Inferior parietal cortex (tissue), 1 donor: ENCODE measurements around the gene SHC3.

ENCODE experiments used
- DNase-seq: peaks from one replicate; pipeline ENCODE4 v3.0.0-alpha.2; 2016; ENCODE audit errors: extremely low spot score

SHC3 gene

DNA sequence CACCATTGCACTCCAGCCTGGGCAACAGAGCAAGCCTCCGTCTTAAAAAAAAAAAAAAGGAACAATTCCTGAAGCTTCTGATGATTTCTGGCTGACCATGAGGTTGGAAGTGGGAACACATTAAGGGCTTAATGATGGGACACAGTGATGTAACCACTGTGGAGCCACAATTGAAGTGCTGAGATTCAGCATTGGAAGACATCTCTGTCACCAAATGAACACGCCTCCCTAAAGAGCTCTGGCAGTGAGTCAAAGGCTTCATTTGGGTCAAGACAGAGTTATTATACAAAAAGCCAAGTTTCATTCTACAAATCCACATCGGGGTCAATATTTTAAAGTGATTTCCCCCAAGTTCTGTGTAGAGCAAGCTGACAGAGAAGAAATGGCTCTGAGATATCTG lies 191.8 kb downstream of the SHC3 start:
- no peak for DNase-seq

- no peak for DNase-seq
Measured at GRCh38 chr9:88985616-88986015, 193.0 kb downstream of the SHC3 start.

GRCh38 chr9:88984543-88984883 lies 194.1 kb downstream of the SHC3 start:
- DNase-seq: no peak

GRCh38 chr9:88983865-88984542 lies 194.6 kb downstream of the SHC3 start:
- no peak for DNase-seq

GRCh38 chr9:88980740-88981203 lies 197.8 kb downstream of the SHC3 start:
- no peak for DNase-seq

GRCh38 chr9:88979791-88980190 lies 198.8 kb downstream of the SHC3 start:
- DNase-seq: no peak

DNA sequence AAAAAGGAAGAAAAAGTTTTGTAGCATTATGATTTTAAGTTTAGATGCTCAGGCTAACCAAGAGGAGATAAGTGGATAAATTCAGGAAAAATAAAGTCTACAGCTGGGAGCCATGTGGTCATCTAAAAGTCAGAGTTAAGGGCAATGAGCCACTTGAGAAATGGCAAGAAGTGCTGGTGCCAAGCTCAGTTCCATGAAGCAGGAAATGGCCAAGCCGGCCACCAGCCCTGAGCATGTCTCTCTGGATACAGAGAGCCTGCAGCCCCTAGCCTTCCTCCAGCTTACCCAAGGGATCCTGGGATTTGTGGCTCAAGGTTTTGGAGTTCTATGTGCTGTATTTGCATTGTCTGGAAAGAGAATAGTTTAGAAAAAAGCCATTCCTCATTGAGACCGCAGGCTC lies 199.6 kb downstream of the SHC3 start:
- DNase-seq: no peak

GRCh38 chr9:88978034-88978433 lies 200.6 kb downstream of the SHC3 start:
- no peak for DNase-seq

GRCh38 chr9:88976890-88977257 lies 201.7 kb downstream of the SHC3 start:
- DNase-seq: no peak

- DNase-seq: no peak
Measured at GRCh38 chr9:88975966-88976889, 202.4 kb downstream of the SHC3 start.

DNA sequence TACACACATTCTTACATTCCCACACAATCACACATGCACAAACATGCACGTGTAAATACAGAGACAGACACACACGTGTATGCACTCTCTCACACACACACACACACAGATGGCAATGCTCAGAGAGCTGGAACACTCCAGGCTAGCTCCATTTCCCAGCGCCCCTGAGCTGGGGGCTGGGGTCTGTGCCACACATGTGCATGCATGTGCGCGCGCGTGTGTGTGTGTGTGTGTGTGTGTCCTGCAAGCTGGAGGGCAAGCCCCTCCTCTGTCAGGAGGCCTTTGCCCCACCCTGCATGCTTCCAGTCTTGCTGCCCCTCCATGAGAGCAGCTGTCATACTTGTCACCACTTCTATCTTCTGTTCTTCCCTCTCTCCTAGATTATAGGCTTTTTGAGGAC lies 204.0 kb downstream of the SHC3 start:
- no peak for DNase-seq

- DNase-seq: no peak
Measured at GRCh38 chr9:88973281-88974045, 205.2 kb downstream of the SHC3 start.

- DNase-seq: no peak
Measured at GRCh38 chr9:88972401-88972800, 206.2 kb downstream of the SHC3 start.

- DNase-seq: no peak
Measured at GRCh38 chr9:88971131-88971960, 207.3 kb downstream of the SHC3 start.

DNA sequence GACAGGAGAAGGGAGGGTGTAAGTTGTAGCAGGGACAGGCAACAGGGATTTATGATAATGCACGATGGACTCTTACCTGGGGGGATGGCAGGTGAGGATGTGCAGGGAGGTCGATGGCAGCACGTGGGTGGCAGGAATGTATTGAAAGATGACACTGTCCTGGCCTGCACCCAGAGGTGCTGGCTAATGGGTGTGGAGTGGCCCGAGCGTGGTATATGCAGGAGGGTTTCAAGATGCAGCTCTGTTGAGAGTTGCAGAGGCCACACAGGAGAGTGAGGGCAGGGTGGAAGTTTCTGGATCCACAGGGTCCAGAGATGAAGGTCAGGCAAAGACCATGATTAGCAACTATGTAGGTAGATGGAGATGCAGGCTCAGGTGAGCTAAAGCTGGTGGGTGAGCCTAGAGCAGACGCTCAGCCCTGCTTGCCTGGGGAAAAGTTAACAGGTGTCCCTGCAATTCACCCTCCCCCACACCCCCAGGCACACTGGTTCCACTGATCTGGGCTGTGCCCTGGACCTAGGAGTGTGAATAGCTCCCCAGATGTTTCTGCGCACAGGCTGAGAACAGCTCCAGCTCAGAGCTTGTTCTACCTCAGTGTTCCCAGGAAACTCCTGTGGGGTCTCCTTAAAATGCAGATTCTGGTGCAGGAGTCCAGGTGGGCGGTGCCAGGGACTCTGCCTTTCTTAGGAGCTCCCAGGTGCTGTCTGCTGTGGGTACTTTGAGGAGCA lies 208.8 kb downstream of the SHC3 start:
- no peak for DNase-seq

- DNase-seq: no peak
Measured at GRCh38 chr9:88968799-88969198, 209.8 kb downstream of the SHC3 start.

DNA sequence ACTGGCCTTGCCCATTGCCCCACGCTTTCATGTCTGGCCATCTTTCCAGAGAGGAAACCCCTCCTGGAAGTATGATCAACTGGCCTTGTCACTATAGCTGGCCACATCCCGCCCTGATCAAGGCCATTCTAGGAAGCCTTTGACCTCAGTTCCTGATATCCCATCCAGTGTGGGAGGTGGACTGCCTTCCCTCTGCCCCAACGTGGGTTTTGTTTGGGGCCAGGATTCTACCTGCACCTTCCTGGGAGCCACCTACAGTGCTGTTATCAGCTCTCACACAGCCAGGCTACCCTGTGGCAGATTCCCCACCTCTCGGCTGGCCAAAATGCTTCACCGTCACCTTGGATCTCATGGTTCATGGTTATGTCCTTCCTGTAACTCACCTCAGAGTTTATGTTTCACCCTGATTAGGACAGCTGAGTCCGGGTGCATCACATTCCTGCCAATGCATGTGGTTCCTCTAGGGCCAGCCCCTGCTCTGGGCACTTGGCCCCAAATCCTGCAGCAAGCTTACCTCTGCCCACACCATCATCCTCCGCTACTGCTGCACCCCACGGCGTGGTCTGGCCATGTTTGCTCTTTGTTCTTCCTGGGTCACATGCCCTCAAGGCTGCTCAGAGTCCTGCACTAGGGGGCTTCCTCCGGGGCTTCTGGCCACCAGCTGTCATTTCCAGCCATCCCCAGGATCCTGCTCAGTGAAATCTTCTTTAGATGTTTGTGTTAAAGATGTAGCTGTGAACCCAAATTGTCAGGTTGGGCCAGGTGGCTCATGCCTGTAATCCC lies 211.5 kb downstream of the SHC3 start:
- no peak for DNase-seq

DNA sequence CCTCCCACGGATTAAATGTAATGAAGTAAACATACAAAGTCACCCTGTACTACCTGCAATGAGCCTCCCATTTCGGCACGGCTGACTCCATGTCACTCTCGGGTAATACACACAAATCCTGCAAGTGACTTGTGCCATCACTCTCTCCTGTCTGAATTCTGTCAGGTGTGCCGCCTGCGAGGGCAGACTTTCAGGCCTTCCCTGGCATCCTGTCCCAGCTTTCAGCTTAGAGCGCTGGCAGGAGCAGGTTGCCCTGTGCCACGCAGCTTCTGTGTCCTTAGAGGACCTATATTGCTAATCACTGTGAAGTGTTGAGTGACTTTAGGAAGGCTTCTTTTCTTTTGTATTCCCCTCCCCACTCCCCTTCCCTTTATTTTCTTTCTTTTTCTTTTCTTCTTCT lies 213.1 kb downstream of the SHC3 start:
- DNase-seq: no peak

GRCh38 chr9:88960632-88961031 lies 218.0 kb downstream of the SHC3 start:
- DNase-seq: no peak
